GM12873 (cell line): Measurements from ENCODE around the gene HEXD.

Experiments used
- CTCF ChIP-seq: IDR thresholded peaks from 2 replicates; pipeline ENCODE4 v1.5.1; 2012; ENCODE audit warnings: low read depth, mild to moderate bottlenecking, moderate library complexity, low read length, control low read depth; ENCODE audit not compliant: insufficient read depth; ENCODE audit errors: missing control alignments

HEXD gene

DNA sequence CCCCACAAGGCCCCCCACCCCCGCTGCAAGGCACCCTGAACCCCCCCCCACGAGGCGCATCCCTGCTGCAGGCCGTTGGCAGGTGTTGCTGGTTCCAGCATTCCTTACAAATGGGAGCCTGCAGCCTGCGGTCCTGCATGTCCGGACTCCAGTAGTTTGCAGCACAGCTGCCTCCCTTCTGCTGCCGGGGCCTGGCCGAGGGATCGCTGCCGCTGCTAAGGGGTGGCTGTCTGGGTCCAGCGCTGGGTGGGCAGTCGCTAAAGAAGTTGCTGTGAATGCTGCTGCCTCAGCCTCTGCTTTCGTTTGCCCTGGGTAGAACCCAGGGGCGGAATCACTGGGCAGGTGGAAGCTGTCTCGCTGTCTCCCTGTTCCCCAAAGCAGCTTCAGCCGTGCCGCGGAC lies 34.7 kb upstream of the HEXD start:
- TF ChIP-seq CTCF, result no peak

DNA sequence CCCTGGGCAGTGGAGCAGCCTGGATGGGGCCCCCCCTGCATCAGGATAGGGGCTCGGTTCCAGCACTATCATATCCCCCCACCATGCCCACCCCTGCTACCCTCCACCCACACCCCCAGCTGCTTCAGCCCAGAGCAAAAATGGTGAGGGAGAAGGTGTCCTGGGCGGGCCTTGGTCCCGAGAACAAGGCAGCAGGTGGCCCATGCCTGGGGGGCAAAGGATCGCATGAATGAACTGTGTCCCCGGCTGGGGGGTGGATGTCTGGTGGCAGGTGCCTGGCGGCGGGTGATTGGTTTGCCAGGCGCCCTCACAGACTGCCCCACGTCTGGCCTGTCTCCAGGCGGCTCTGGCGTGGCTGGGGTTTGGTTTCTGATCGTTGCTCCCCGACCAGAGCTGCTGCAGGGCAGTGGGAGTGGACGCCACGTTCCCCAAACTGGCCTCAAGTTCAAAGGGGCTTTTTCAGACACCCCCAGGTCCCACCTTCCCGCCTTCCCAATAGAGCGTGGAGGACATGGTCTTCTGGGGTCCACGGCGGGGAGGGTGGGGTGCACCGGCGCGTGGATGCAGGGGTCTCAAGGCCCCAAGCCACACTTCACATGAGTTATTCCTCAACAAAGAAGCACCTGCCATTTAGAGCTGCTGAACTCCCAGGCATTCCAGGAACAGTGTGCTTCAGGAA lies 34.0 kb upstream of the HEXD start:
- TF ChIP-seq CTCF, result no peak

GRCh38 chr17:82384730-82385481 lies 33.2 kb upstream of the HEXD start:
- TF ChIP-seq CTCF, result no peak

GRCh38 chr17:82385559-82386254 lies 32.4 kb upstream of the HEXD start:
- no peak for TF ChIP-seq CTCF

- TF ChIP-seq CTCF, result no peak
Measured at GRCh38 chr17:82386255-82386831, 31.8 kb upstream of the HEXD start.

DNA sequence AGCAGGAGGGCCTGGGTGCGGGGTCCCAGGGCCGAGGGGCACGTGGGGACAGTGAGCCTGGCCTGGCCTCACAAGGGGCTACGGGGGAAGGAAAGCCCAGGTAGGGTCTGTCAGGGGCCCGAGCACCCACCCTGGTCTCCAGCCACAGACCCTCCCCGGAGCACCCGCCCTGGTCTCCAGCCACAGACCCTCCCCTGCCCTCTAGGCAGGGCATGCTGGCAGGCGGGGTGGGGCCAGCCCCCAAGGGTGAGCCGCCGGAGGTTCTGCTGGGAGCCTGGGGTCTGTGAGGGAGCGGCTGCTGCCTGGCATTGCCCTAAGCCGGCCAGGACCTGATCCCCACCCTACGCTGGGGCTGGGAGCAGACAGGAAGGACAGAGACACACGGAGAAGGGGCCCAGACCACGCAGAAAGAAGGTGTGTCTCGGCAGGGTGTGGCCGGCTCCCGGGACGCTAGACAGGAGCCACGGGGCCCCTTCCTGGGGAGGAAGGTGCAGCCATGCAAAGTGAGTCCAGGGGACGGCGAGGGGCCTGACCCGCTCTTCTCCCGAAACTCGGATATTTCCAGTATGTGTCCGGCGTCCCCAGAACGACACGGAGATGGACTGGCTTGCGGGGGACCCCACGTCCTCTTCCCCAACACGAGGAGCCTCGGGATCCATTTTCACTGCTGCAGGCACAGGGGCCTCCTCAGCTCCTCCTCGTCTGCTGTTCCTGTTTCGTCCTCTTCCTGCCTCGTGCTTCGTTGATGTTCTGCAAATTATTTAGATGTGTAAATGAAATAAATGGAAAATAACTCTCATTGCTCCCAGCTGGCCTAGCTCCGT lies 31.1 kb upstream of the HEXD start:
- TF ChIP-seq CTCF, result no peak
